GM21447 (cell line): ENCODE results near the gene USP10.
"Not testable (repeated sequence)": the region's sequence is repeated elsewhere in the genome, so short reads cannot be mapped to it uniquely, and the experiment has no call there.

Source experiments
- ATAC-seq: cut with Tn5 transposase; IDR thresholded peaks from one replicate; pipeline ENCODE4 v1.9.1; 2021; ENCODE audit not compliant: unreplicated experiment

The USP10 gene

DNA sequence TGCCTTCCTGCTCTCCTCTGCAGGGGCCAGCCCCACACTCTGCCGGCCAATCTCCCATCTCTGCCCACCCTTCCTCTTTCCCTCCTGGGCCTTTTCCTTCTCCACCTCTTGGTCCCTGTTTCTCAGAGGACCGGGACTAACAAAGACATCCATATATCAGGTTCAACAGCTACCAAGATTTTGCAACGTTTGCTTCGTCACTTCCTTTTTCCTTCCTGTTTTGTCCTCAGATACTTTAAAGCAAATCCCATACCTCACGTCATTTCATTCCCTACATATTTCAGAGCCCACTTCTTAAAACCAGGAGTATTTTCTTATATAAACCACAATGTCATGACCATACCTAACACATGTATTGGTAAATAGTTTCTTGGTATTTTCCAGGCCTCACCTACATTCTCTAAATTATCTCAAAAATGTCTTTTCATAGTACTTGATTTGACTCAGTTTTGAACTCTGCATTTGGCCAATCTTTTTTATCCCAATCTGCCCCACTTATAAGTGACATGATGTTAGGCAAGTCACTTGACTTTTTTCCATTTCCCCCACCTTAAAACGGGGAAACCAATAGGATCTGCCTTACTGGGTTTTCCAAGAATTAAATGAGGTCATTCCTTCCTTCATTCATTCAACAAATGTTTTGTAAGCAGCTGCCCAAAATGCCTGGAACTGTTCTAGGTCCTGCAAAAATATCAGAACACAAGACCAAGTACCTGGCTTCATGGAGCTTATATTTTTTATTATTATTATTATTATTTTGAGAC, 7.2 kb upstream of the USP10 start:
- ATAC-seq, result no peak

DNA sequence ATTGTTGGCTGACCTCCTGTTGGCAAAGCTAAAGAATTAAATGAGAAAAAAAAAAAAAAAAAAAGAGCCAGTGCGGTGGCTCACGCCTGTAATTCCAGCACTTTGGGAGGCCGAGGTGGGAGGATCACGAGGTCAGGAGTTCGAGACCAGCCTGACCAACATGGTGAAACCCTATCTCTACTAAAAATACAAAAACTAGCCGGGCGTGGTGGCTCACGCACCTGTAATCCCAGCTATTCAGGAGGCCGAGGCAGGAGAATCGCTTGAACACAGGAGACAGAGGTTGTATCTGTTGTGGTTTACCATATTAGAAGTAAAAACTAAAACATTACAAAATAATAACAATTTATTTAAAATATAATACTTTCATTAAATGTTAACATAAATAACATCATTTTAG, 5.9 kb upstream of the USP10 start:
- ATAC-seq, result not testable (repeated sequence)

DNA sequence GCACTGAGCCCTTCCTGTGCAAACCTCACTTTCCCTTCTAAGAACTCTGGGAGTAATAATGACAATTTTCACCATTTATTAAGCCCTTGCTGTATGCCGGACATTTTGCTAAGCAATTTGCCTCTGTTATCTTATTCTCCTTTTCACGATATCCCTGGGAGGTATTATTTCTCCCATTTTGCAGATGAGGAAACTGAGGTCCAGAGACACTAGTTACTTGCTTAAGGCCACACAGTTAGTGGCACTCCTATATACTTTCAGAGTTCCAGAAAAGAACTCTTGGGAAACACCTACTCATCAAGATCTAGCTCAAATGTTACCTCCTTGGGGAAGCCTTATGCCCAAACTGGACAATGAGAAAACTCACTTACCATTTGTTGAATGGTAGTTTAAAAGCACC, 4.8 kb upstream of the USP10 start:
- ATAC-seq, result no peak

DNA sequence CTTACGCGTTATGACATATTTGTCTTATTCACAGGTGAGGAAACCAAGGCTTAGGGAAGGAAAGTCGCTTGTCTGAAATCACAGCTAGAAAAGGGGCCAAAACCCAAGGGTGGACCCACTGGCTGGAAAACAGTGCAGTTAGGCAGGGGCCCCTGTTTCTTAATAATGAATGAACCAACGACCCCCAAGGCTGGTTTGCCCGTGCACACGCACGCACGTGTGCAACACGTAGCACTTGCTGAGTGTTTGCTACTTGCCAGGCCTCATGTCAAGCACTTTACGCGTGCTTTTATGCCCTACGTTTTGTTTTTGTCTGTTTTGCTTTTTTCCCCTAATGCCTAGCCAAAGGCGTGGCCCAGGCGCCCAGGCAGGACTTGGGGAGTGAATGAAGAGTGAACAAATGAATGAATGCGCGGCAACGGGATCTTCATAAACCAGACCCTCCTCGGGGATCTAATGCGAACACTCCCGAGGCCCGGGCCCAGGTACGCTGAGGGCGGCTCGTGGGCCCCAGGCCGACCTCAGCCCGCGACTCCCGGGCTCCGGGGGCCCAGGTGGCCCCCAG, 571 bp upstream of the USP10 start:
- no peak for ATAC-seq

DNA sequence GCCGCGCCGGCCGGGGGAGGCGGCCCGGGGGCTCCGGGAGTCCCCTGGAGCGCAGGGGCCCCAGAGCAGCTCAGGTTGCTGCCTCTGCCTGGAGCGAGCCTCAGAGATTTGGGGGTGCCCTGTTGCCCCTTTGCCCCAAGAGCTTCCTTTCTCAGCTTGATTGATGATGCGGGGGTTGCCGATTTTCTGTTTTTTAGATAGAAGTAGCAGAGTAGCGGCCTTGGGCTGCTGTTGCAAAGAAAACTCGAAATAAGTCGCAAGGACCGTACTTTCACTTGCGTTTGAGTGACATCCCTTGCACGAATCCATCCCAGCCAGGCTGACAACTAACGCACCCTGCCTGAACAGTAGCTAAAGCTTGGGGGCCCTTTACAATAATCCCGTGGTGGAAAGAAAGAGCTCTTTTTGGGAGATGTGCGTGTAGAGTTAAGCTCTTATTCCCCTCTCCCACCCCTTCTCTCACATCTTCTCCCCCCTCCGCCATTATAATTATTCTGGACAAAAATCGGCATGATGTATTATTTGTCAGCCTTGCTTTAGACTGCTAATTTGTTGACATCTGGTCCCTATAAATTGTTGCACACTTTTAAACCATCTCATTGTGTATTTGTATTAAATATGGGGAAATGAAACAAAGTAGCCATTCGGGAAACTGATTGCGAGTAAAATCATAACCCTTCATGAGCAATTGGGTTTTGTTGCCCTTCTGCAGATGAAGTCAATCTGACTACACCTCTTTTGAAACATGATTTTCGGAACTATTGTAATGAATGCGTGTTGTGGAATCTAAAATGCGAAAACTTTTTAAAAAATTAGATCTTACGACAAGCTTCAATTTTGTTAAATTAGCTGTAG, 873 bp downstream of the USP10 start:
- ATAC-seq, result peak; percentile 38

DNA sequence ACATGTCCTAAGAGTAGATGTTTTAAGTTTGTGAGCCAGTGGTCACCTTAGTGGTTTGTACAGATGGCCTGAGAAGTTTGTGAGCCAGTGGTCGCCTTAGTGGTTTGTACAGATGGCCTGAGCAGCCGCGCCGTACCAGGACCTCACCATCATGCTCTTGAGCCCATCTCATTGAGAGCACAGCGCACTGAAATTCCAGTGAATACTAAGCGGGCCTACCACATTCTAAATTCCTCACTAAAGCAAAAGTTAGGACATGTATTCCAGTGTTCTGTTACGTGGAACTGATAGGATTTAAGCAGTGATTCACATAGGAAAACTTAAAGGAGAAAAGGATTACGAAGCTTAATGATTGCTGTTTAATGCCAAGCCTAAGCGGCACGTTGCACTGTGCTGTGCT, 3.9 kb downstream of the USP10 start:
- ATAC-seq, result no peak

DNA sequence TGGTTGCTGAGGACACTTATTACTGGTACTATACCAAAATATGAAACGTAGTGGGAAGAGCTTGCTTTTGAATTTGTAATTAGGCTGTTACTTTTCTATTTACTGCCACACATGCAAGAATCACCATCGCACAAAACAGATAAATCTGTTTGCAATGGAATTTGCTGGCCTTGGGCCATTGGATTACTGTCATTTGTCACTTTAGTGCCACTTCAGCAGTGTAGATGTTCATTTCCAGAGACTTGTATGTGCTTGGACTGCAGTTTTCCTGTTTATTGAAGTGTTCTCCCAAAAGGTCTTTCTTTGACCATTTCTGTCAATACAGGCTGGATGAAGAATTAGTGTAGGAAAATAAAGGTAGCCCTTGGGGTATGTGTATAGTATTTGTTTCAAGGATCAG, 4.5 kb downstream of the USP10 start:
- no peak for ATAC-seq

DNA sequence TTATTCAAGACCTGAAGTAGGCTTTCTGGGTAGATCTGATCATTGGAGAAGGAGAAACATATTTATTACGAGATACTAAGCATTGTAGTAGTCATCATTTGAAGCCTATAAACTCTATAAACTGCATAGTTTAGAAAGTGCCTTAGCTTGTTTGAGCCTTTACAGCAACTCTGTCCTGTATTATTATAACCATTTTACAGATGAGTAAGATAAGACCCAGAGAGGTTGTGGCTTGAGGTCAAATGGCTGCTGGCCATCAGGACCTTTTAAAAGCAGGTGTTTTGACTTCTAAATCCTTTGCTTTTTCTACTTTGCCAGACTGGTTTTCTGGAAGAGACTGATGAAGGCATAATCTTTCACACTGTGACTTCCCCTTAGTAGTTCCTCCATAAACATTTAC, 7.1 kb downstream of the USP10 start:
- no peak for ATAC-seq

DNA sequence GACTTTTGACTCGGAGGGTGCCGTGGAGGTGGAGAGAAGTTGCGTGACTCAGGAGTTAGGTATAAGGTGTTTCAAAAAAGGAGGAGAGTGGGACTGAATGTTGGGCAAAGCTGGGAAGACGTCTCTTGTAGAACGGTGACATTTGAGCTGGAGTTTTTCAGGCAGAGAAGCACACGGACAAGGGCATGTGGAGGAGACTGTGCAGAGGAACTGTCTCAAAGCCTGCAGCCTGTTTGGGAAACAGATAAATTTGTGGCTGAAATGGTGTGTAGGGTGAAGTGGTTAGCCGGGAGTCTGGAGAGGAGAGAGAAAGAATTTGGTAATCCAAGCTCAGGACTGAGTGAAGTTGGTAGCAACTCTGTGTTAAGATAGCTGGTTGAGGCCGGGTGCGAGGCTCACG, 9.8 kb downstream of the USP10 start:
- ATAC-seq, result no peak

DNA sequence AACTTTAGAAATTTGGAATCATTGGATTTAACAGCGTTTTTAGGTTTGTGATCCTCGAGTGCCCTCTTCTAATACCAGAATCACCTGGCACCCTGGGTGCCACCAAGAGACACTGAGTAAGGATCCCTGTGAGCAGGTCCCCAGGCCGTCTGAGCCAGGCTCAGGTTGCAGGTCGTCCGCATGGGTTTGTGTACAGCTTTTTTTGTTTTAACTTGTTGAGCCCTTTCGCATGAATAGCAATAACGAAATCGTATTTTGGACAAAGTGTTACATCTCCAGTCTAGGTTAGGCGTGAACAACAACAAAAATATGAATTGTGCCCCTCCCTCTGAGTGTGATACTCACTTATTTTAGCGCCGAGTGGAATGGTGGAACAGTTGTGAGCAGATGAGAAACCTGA, 10.9 kb downstream of the USP10 start:
- ATAC-seq, result no peak

DNA sequence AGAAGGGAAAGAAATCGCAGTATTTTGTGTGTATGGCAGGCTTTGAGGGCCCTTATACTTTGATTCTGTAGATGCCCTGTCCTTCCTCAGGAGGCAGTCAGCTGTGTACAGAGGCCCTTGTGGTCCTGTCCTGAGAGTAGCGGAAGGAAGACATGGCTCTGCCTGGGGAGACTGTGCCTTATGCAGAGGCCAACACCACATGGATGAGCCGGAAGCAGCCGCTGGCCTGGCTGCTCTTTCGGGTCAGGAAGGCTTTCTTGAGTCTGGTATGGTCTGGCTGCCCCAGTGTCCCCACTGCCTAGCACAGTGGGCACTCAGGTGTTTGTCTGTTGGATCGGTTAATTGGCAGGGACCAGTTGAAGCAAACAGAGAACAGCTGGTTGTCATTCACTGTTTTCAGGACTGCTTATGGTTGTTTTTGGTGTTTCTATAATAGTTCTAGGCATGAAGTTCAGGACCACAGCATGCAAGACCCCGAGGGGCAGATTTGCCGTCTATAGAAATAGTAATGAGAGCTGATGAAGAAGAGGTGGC, 12.4 kb downstream of the USP10 start:
- ATAC-seq, result no peak

DNA sequence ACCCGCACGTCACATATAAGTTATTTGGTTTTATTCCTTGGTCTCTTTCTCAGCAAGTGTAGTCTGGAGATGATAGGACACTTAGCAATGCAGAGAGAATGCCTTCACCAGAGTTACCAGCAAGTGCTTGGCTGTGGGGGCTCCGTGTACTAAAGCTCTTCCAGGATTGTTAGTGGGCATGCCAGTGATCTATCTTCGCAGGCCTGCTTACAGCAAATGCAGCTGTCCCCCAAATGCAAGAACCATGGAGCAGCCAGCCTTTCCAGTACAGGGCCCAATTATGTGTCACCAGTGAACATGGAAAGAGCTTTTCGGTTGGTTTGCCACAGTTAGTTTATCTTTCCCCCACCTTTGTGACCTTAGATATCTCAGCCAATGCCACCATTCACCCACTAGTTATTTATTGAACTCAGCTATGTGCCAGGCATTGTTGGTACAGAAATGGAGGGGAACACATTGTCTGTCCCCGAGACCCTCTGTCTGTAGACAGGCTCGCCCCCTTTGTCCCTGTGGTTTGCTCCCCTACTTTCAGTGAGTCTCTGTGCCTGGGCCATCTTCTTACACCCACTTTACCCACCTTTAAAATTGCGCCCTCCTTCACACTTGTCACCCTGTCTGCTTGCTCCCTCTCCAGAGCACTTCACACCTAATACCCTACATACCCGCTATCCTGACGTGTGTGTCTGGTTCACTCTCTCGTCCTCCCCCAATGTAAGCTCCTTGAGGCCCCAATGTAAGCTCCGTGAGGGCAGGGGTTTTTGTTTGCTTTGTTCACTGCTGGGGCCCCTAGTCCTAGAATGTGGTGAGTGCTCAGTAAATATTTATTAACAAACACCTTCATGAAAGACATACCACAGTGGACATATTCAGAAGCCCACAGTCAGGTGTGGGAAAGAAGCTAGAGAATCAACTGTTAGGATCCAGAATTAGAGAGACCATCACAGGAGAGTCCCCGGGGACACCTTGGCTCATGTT, 13.3 kb downstream of the USP10 start:
- ATAC-seq, result no peak

DNA sequence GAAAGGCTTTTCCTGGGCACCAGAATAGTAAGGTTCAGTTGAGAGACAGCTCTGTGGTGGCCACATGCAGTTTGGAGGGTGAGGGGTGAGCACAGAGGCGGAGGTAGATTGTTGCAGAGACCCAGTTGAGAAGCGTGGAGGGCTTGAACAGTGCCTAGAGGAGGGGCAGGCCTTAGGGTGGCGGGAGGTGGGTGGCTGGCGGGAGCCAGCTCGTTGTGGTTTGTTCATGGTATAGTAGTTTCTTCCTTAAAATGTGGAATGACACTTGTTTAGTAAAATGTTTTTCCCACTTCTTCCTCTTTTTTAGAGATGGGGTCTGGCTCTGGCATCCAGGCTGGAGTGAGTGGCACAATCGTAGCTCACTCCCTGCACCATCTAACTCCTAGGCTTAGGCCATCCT, 14.2 kb downstream of the USP10 start:
- no peak for ATAC-seq

DNA sequence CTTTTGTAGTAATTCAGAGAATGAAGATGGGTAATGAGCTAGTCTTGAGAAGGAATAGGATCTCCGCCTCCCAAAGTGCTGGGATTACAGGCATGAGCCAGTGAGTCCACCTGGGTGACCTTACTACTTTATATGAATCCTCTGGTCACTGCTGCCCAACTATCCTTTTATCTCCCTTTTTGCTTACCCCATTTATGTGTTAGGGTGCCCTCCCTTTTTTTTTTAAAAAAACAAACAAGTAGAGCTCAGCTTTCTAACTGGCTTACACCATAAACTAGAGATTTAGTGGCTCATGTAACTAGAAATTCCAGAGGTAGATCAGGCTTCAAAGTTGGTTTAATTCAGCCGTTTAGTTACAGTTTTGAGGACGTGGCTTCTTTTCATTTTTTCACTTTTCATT, 15.6 kb downstream of the USP10 start:
- no peak for ATAC-seq

DNA sequence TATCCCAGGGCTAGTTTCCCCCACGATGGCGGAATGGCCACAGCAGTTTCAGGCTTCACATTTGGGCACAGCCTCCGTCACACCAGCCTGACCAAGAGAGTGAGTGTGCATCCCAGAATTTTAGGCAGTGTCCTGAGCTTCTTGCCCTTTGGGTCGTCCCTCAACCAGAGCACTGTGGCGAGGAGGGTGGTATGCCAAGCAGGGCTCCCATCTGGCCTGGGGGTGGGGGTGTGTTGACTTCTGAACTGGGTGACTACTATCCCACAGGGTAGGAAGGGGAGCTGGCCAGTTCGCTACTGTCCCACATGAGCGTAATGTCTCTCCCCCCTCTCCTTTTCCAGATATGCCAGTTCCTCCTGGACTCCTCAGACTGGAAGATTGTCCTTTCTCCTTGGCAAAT, 16.1 kb downstream of the USP10 start:
- ATAC-seq, result no peak

DNA sequence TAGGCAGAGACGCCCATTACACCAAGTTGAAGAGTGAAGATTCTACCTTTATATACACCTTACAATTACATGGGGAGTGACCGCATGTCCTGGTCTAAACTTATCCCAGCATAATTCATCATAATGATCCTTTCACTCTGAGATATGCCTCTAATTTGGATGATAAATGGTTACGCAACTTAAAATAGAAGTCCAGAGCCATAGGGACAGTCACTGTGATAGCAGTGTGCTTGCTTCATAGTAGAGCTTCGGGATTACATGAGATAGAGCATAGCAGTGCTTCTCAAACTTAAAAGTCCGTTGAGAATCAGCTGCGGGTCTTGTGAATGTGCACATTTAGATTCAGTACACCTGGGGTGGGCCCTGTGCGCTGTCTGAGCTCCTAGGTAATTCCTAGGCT, 16.9 kb downstream of the USP10 start:
- ATAC-seq, result no peak

DNA sequence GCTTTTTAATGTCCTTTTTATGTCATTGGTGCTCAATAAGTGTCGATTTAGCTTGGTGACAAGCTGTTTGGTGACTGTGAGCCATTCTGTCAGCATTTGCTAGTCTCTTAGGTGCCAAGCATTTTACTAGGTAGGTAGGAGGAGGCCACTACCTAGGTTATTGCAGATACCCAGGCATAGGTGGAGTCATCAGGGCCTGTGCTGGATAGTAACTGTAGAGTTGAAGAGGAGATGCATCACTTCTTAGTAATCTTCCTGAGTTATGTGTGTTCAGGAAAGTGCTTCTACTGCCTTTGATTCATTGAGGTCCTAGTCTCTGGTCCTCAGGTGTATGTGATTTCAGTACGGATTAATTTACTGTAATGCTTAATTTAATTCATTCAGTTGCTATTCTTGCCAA, 17.7 kb downstream of the USP10 start:
- no peak for ATAC-seq

DNA sequence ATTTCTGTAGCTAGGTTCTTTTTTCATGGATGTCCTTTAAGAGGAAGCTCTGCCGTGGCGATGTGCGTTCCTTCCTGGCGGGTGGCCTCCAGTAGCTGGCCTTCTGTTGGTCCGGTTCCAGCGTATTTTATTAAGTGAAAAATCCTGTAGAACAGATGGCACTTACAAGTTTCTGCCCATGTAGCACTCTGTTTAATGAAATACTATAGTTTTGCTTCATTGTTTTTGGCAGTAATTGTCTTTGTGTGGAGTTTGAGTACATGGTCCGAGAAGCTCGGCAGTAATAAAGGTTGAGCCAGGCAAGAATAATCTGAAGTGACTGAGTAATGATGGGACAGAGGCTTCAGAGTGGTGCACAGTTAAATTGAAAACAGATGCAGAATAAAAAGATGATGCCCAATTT, 20.4 kb downstream of the USP10 start:
- ATAC-seq, result no peak

DNA sequence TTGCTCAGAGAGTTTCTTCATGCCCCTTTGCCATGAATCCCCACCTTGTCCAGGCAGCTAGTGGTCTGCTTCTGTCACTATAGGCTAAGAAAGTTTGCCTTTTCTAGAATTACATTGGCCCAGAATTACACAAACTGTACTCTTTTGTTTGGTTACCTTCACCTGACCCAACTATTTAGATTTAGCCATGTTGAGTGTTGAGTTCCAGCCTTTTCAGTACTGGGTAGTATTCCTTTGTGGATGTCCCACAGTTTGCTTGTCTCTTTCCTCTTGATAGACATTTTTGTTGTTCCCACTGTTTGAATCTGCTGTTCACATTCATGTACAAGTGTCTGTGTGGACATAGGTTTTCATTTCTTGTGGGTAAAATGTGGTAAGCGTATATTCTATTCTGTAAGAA, 22.3 kb downstream of the USP10 start:
- ATAC-seq, result no peak

DNA sequence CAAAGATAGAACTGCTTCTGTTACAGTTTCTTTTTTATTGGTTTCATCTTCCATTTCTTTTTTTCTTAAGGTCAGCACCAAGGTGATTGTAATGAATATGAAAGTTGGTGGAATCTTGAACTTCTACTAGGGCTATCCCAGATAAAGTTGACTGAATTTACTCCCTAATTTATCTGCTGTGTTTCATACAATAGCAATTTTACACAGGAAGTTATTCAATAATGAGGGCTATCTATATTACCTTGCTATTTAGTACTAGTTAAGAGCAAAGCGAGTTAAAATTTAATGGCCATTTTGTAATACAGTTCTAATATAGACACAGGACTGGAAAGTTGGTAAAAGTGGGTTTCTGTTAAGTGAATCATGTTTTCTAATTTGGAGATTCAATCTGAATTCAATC, 24.1 kb downstream of the USP10 start:
- ATAC-seq, result no peak
